CD4-positive, alpha-beta T cell treated with Interleukin-6 at 100 ng/mL for 8 hours (primary cell): Measurements from ENCODE around the gene LIMCH1.

Experiments used
- DNase-seq: peaks from one replicate; pipeline ENCODE4 v3.0.0-alpha.2; 2020; ENCODE audit warnings: mixed read lengths, low spot score

The LIMCH1 gene

DNA sequence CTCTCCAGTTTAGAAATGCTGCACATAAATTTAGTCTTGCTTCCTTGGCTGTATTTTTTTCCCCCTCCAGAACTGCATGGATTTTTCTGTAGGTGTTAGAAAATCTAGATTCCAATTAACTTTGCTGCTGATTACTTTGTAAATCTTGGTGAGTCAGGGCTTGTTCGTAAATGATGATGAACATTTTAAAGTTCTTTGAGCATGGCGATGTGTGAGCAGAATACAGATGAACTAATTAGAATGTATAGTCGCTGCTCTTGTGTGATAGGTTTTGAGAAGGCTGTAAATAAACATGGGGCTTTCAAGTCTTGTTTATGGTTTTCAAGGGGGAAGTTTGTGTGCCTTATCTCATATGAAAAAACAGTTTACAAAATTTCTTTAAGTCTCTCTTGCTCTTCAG, 23.3 kb downstream of the LIMCH1 start:
- no peak for DNase-seq

DNA sequence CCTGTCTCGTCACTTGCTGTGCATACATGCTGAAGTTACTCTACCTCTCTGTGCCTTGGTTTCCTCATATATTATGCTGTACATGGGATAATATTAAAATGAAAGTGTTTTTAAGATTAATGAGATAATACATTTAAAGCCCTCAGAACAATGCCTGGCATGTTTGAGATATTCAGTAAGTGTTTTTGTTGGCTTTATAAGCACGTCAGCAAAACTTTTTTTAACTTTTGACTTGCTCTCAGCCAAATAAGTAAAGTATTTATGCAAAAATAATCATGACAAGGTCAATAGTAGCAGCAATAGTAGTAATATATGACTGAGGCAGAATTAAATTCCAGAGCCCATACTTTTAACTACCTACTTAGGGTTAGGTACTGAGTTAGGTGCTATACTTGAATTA, 29.2 kb downstream of the LIMCH1 start:
- no peak for DNase-seq

DNA sequence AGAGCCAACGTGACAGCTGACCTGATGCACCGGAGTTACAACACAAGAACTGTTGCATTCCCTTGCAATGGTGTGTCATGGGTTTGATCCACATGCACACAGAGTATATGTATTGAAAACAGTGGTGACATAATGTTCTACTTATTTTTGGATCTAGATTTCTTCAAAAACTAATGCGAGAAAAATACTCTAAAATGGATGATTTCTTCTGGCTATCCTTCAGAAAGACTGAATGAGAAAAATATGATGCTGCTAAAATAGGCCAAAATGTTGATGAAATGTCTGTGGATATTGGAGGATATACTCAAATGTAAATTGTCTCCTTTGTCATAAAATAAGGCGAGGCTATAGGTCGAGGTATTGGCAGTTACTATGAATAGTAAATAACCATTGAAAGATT, 30.4 kb downstream of the LIMCH1 start:
- DNase-seq = no peak

- DNase-seq = no peak
Observed at GRCh38 chr4:41569961-41570360, 32.0 kb downstream of the LIMCH1 start.

GRCh38 chr4:41571422-41571821, 33.5 kb downstream of the LIMCH1 start:
- DNase-seq = no peak

DNA sequence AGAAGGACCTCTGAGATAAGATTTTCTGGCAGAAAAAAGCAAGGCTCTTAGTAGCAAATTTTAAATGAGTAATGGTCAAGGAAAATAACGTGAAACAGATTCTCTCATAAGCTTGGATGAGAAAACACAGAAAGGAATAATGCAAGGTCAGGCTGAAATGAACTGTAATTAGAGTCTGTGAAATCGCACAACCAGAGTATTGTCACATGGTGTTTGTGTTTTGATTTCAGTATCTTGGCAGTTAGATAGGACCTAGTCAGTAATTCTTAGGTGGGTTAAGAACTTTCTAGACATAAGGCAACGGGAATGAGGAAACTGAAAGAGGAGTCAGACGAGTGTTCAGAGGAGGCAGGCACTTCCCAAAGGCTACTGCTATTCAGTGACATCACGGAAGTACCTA, 34.6 kb downstream of the LIMCH1 start:
- DNase-seq = no peak

DNA sequence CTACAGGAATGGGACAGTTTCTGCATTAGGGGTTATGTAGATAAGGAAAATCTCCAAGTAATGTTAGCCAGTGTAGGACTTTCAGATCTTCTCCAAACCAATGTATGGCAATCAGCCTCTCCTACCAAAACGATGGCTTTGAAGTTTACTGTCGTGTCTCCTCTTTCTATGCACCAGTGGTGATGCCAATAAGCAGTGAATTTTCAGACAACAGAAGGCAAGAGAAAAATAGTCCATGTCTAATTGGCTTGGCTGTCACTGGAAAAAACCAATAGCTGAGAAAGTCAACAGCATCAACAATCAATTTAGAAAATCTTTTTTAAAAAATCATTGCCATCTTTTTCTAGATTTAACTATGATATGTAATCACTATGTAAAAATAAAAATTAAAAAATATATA, 35.0 kb downstream of the LIMCH1 start:
- DNase-seq = no peak

DNA sequence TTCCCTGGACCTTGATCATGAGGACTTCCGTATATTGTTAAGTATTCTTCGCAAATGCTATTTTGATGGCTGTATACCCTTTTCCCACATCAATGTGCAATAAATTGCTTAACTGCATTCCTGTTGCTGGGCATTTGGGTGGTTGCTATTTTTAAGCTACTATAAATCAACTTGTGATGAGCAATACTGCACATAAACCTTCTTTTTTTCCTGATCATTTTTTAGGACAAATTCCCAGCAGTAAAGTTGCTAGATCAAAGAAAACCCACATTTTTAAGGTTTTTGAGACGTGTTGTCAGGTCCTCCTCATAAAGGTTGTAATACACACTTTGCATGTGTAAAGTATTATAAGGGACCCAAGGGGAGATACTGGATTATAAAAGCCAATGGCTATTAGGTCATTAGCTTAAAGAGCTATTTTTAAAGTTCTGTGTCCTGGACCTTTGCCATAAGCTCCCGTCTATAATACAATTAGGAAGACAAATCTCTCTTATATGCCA, 35.6 kb downstream of the LIMCH1 start:
- no peak for DNase-seq

- DNase-seq = no peak
Observed at GRCh38 chr4:41575207-41575606, 37.2 kb downstream of the LIMCH1 start.

- no peak for DNase-seq
Observed at GRCh38 chr4:41575665-41576064, 37.7 kb downstream of the LIMCH1 start.

DNA sequence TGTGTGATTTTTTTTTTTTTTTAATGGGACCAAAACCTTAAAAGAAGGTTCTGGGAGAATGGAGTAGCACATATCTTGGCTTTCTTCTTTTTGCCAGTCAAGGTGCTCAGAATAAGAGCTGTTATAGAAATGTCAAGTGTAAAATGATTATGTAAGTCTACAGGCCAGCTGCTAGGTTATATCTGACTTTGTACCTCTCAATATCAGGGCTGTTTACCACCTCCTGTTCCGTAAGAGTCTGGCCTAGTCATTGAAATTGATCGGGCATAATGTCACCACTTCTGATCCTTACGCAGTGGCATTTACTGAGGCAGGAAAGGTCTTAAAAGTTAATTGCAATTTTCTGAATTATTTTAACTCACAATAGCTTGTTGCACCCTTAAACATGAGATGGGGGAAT, 41.1 kb downstream of the LIMCH1 start:
- DNase-seq = no peak

DNA sequence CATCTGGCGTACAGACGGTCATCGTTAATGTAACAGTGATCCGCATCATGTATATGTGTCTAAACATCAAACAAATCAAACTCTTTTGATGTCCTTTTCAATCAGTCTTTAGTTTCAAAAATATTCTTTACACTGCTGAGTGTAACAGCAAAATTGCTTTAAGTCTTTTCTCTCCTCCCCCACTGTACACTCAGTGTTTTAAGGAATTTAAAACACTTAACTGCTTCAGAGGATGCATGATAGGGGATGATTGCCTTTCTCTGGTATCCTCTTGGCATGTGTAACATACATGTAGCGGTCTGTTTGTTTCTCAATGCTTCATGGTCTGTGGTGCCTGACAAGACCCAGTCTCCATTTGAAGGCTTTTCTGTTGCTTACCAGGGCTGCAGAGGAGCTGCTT, 41.6 kb downstream of the LIMCH1 start:
- no peak for DNase-seq

GRCh38 chr4:41580007-41580406, 42.0 kb downstream of the LIMCH1 start:
- DNase-seq = no peak

- DNase-seq = no peak
Observed at GRCh38 chr4:41586675-41587225, 48.8 kb downstream of the LIMCH1 start.

GRCh38 chr4:41587286-41587685, 49.3 kb downstream of the LIMCH1 start:
- no peak for DNase-seq

DNA sequence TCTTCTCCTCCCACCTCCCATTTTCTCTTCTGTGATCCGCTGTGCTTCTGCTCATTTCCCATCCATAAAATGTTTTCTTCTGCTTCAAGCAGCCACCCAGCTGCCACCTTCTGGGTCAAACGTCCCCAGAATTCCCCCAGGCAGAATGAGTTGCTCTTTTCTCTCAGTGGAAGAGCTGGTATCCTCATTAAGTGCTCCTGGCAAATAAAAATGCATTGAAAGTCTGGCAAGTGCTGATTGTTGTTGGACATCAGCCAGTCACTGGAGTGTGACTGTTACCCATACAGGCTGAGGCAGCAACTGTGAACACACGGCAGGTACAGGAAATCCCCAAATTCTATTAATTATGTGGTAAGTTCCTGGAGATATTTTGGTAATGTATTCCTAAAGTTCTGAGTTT, 52.6 kb downstream of the LIMCH1 start:
- DNase-seq = no peak

- no peak for DNase-seq
Observed at GRCh38 chr4:41594432-41594831, 56.5 kb downstream of the LIMCH1 start.

DNA sequence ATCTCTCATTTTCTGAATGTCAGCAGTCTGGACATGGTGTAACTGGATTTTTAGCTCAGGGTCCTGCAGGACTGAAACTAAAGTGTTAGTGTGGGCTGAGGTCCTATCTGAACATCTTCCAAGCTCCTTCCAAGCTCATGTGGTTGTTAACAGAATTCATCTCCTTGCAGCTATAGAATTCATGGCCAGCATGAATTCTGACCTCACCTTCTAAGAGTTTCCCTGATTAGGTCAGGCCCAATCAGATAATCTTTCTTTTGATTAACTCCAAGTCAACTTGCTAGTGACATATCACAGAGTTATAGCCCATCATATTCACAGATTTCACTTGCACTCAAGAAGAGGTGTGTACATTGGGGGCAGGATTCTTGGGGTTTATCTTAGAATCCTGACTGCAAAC, 59.5 kb downstream of the LIMCH1 start:
- no peak for DNase-seq

GRCh38 chr4:41598580-41598979, 60.6 kb downstream of the LIMCH1 start:
- no peak for DNase-seq

DNA sequence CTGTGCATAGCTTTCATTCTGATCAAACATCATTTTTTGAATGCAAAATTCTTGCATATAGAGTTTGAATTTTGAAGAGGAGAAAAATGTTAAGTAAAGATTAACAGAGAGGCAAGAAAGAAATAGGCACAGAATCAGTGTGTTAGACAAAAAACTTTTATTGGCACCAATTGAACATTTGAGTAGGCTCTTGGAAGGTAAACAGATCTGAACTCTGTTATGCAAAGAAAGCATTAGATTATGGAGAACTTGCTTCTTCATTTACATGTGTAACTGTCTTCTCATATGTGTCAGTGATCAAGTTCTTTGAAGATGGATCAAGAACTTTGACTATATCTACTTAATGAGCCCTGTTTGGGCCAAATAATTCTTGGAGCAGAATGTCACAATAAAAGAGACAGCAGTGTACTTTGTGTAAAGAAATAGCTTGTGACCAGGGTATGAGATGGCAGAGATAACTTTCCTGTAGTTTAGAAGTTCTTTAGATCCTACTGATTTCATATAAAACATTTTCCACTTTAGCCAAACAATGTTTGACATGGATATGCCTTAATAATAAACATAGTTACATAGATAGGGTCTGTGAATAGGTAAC, 61.3 kb downstream of the LIMCH1 start:
- no peak for DNase-seq

DNA sequence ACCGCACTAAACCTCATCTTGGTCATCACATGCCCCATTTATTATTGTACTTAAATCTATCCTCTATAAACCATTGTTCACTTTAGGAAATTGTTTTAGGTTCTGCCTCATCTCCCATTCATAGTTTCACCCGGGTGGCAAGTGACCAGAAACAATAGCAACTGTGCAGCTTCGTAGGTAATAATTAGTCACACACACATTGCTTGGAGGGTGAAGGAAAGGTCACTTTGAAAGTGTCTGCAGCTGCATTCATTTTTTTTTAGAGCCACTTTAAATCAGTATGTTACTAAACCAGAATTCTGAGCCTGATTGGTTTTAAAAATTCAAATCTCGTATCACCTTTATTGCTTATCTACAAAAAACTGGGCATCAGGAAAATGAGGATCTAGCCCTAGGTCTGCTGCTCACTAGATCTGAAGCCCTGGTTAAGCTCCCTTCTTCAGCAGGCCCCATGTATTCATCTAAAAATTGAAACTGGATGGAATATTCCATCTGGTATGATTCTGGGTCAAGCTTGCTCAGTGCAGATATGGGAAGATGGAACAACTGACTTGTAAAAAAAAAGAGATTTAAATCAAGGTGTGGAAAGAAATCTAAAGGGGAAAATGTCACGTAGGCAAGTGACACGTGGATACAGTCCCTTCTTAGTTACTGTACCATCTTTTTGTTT, 62.4 kb downstream of the LIMCH1 start:
- no peak for DNase-seq

- no peak for DNase-seq
Observed at GRCh38 chr4:41601025-41601424, 63.1 kb downstream of the LIMCH1 start.

DNA sequence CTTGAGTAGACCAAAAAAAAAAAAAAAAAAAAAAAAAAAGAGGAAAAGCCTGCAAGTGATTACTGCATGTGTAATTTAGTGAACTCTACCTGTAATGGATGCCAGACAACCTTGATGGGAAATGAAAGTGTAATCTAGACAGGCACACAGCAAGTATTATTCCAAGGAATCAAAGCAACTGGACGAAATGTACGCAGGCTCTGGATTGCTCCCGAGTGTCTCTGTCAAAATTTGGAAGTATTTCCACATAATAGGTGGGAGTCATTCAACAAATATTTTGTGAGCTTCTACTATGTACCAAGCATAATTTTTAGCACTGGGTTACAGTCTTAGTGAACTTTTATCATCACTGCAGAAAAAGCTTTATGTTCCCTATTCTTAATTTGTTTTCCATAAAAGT, 64.2 kb downstream of the LIMCH1 start:
- DNase-seq = no peak
